Activated T-cell treated with anti-CD3 and anti-CD28 coated beads, Interleukin-2, amount 50 U/mL, for 24 hours (primary cell): Measurements from ENCODE around the gene SHCBP1.
A peak's percentile ranks its signal among the peaks of the same experiment; 100 is the strongest.
"Not testable (repeated sequence)": the region's sequence is repeated elsewhere in the genome, so short reads cannot be mapped to it uniquely, and the experiment has no call there.

Experiments
- DNase-seq: peaks from one replicate; pipeline ENCODE4 v3.0.0-alpha.2; 2020
- H3K27ac Mint-ChIP-seq: 2 replicates; pipeline ENCODE4 v1.8.0; 2020; ENCODE audit warnings: mild to moderate bottlenecking, mixed read lengths
- H3K27me3 Mint-ChIP-seq: 2 replicates; pipeline ENCODE4 v1.8.0; 2020; ENCODE audit warnings: mixed read lengths
- H3K36me3 Mint-ChIP-seq: 2 replicates; pipeline ENCODE4 v1.8.0; 2020; ENCODE audit warnings: low read depth, mixed read lengths
- H3K4me1 Mint-ChIP-seq: 2 replicates; pipeline ENCODE4 v1.8.0; 2020; ENCODE audit warnings: low read depth, mixed read lengths
- H3K4me3 Mint-ChIP-seq: 2 replicates; pipeline ENCODE4 v1.8.0; 2020; ENCODE audit warnings: mild to moderate bottlenecking, moderate library complexity, mixed read lengths
- H3K9me3 Mint-ChIP-seq: 2 replicates; pipeline ENCODE4 v1.8.0; 2020; ENCODE audit warnings: mixed read lengths

SHCBP1 gene

DNA sequence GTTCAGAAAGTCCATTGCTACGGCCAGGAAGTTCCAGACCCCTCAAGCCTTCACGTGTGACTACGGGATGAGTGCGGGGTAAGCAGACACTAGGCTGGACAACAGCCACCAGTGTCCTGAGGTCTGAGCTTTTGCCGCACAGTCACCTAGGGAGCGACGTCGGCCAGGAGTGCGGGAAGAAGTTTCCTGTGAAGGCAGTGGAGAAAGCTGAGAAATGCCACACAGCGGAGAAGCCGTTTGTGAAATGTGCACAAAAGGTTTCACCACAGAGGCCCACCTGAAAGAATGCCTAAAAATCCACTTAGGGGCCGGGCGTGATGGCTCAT lies 47.4 kb downstream of the SHCBP1 start:
- Mint-ChIP-seq H3K36me3 (no peaks in the 10 kb centered on the region), H3K9me3 (no peaks in the 10 kb centered on the region), H3K27ac (no peak overlapping the region), H3K4me1 (peaks cover 2% of the 10 kb centered on the region), H3K4me3 (no peak overlapping the region), H3K27me3 (no peaks in the 10 kb centered on the region)
- DNase-seq, result no peak

DNA sequence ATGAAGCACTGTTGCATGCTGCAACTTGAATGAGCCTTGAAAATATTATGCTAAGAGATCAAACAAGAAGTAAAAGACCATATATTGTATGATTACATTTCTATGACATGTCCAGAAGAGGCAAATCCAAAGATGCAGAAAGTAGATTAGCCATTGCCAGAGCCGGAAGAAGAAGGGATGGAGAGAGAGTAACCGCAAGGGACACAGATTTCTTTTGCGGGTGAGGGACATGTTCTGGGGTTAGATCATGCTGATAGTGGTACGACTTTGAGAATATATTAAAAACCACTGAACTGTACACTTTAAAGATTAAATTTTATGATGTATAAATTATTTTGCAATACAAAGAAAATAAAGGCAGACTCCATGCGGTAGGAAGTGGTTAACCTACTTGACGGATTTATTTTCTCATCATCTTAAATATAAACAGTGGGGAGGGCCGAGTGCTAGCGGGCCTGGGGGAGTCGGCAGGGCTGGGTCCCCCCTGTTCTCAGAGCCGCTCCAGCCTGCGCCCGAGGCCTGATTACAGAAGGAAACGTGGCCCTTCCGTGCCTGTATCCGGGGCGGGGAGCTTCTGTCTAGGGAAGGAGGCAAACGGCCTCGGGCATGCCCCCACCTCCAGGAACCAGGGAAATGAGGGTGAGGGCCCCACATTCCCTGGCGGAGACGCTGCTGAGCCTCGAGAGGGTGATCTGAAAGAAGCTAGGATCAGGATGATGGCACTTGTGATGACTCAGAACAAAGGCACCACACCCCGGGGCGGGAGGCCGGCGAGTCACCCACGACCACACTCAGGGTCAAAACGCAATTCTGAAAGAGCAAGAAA lies 48.0 kb downstream of the SHCBP1 start:
- no peak overlapping the region for H3K27ac Mint-ChIP-seq
- no peak for DNase-seq
- H3K9me3 Mint-ChIP-seq, result no peaks in the 10 kb centered on the region
- no peaks in the 10 kb centered on the region for H3K27me3 Mint-ChIP-seq
- H3K4me1 Mint-ChIP-seq, result peaks cover 2% of the 10 kb centered on the region
- no peaks in the 10 kb centered on the region for H3K36me3 Mint-ChIP-seq
- no peak overlapping the region for H3K4me3 Mint-ChIP-seq

DNA sequence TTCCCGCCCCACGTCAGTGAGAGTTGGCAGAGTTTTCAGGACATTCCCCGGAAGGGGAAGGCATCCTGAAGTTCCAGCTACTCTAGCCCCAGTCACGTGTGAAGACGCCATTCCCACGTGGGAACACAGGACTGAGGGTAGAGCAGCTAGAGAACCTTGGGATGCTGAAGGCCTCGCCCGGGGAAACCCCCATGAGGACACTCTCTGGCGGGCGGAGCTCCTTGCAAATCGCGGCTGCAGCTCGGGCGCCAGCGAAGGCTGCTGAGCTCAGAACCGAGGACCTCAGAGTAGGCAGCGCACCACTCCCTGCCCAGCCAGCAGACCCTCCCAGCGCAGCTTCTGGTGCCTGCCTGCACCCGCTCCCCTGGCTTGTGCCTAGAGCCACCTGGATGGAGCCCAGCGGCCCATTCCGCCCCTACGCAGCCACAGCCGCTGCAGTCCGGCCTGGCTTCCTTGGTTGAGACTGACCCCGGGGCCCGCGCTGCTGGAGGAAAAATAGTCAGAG lies 51.9 kb downstream of the SHCBP1 start:
- Mint-ChIP-seq H3K27me3 (no peaks in the 10 kb centered on the region), H3K36me3 (no peaks in the 10 kb centered on the region), H3K4me3 (no peak overlapping the region), H3K4me1 (peaks cover 2% of the 10 kb centered on the region), H3K9me3 (no peaks in the 10 kb centered on the region), H3K27ac (no peak overlapping the region)
- DNase-seq, result no peak

DNA sequence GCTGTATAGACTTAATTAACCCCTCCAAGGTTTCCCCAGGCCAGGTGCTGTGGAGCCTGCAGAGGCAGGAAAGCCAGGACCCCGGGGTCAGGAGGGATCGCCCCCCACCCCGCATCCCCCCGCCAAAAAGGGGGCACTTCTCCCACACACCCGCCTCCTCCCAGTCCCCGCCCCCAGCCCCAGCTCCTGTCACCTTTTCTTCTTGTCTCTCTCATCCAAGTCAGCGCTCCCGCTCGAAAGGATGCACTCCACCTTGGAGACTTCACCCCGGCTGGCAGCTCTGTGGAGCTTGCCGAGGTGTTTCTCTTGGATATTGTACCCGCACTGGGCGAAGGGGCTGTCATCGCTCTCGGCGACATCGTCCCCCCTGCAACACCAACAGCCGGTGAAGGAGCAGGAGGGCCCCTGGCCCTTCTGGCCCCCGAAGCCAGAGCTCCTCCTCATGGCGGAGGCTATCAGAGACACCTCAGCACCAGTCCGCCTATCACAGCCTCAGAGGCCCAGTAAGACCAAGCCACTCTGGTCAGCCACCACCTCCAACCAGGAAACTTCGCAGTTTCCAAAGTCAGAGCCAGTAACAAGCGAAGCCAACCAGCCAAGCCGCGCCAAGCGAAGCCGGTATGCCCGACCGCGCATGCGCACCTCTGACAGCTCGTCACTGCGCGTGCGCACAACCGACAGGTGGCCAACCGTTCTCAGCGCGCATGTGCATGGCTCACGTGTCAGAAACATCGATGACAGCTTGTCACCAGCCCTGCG lies 52.5 kb downstream of the SHCBP1 start:
- H3K9me3 Mint-ChIP-seq, result no peaks in the 10 kb centered on the region
- no peak overlapping the region for H3K4me3 Mint-ChIP-seq
- no peak overlapping the region for H3K27ac Mint-ChIP-seq
- H3K27me3 Mint-ChIP-seq, result no peaks in the 10 kb centered on the region
- DNase-seq, result no peak
- H3K4me1 Mint-ChIP-seq, result peaks cover 2% of the 10 kb centered on the region
- no peaks in the 10 kb centered on the region for H3K36me3 Mint-ChIP-seq

GRCh38 chr16:46562979-46563378 lies 58.2 kb downstream of the SHCBP1 start:
- no peak for DNase-seq
- H3K9me3 Mint-ChIP-seq, result no peaks in the 10 kb centered on the region
- no peaks in the 10 kb centered on the region for H3K36me3 Mint-ChIP-seq
- no peak overlapping the region for H3K4me3 Mint-ChIP-seq
- no peaks in the 10 kb centered on the region for H3K4me1 Mint-ChIP-seq
- H3K27me3 Mint-ChIP-seq, result no peaks in the 10 kb centered on the region
- no peak overlapping the region for H3K27ac Mint-ChIP-seq

DNA sequence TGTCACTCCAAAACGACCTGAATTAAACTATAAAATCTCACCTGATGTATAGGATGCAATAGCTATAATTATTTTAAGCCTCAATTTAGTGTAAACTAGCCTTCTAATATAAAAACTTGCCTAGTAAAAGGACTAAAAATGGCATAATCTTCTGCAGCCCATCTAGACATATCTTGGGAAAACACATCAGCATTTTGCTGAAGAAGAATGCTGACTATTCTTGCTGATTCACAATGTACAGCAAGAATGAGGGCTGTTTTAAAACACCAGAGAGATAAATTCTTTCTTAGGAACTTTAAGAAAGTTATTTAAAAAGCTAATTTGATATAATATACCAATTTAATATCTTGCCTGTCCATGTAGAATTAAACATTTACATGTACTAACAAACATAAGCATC lies 63.2 kb downstream of the SHCBP1 start:
- H3K9me3 Mint-ChIP-seq, result no peaks in the 10 kb centered on the region
- DNase-seq, result no peak
- H3K27me3 Mint-ChIP-seq, result peaks cover 17% of the 10 kb centered on the region
- H3K4me1 Mint-ChIP-seq, result no peaks in the 10 kb centered on the region
- no peak overlapping the region for H3K27ac Mint-ChIP-seq
- H3K36me3 Mint-ChIP-seq, result no peaks in the 10 kb centered on the region
- no peak overlapping the region for H3K4me3 Mint-ChIP-seq

GRCh38 chr16:46555951-46556350 lies 65.2 kb downstream of the SHCBP1 start:
- DNase-seq, result no peak
- H3K27ac Mint-ChIP-seq, result no peak overlapping the region
- H3K4me3 Mint-ChIP-seq, result no peak overlapping the region
- H3K9me3 Mint-ChIP-seq, result no peaks in the 10 kb centered on the region
- no peaks in the 10 kb centered on the region for H3K36me3 Mint-ChIP-seq
- H3K27me3 Mint-ChIP-seq, result peaks cover 17% of the 10 kb centered on the region
- H3K4me1 Mint-ChIP-seq, result no peaks in the 10 kb centered on the region

DNA sequence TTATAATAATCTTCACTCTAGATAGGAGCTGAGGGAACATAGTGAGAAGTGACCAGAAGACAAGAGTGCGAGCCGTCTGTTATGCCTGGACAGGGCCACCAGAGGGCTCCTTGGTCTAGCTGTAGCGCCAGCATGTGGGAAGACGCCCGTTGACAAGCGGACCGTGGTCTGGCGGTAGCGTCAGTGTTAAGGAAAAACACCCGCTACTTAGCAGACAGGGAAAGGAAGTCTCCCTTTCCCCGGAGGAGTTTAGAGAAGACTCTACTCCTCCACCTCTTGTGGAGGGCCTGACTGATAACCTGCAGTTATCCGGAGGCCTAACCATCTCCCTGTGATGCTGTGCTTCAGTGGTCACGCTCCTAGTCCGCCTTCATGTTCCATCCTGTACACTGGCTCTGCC lies 66.7 kb downstream of the SHCBP1 start:
- not testable (repeated sequence) for H3K4me1 Mint-ChIP-seq, H3K27ac Mint-ChIP-seq, H3K9me3 Mint-ChIP-seq, H3K36me3 Mint-ChIP-seq, H3K4me3 Mint-ChIP-seq
- peaks cover 17% of the 10 kb centered on the region for H3K27me3 Mint-ChIP-seq
- DNase-seq, result peak; percentile 63

GRCh38 chr16:46549477-46549876 lies 71.7 kb downstream of the SHCBP1 start:
- no peaks in the 10 kb centered on the region for H3K36me3 Mint-ChIP-seq
- H3K27me3 Mint-ChIP-seq, result no peaks in the 10 kb centered on the region
- no peaks in the 10 kb centered on the region for H3K9me3 Mint-ChIP-seq
- DNase-seq, result no peak
- H3K27ac Mint-ChIP-seq, result no peak overlapping the region
- no peaks in the 10 kb centered on the region for H3K4me1 Mint-ChIP-seq
- no peak overlapping the region for H3K4me3 Mint-ChIP-seq
